Large intestine (tissue), 12 donors: ENCODE measurements around the gene MGRN1. TPM values are rescaled to one million over a fixed set of nuclear protein-coding genes. Genes with fewer than 3 reads are reported as not detected.

Source experiments
- DNase-seq, 2 donors: peaks; one replicate each; pipeline versions ENCODE4 v3.0.0 to v3.0.0-alpha.2; 2013
- H3K27ac ChIP-seq: one replicate; pipeline ENCODE4 v1.5.1; 2013; ENCODE audit warnings: low read length
- H3K27me3 ChIP-seq: 2 replicates; pipeline ENCODE4 v1.6.1; 2013; ENCODE audit warnings: low read length; ENCODE audit not compliant: control insufficient read depth, insufficient read depth
- H3K36me3 ChIP-seq: 2 replicates; pipeline ENCODE4 v1.6.1; 2013; ENCODE audit warnings: low read length; ENCODE audit not compliant: control insufficient read depth, insufficient read depth
- H3K4me1 ChIP-seq: one replicate; pipeline ENCODE4 v1.6.1; 2013; ENCODE audit warnings: low read length; ENCODE audit not compliant: control insufficient read depth, insufficient read depth
- H3K4me3 ChIP-seq: one replicate; pipeline ENCODE4 v1.5.1; 2013; ENCODE audit warnings: low read length
- H3K9me3 ChIP-seq: one replicate; pipeline ENCODE4 v1.6.1; 2013; ENCODE audit warnings: mild to moderate bottlenecking, low read depth, low read length, moderate library complexity; ENCODE audit not compliant: control insufficient read depth
- WGBS: methylation state at CpG from one replicate; pipeline ENCODE4 v1.1.5; 2013; ENCODE audit warnings: low lambda C conversion rate; ENCODE audit not compliant: insufficient coverage; 5-methylcytosine and 5-hydroxymethylcytosine counted together
- long read RNA-seq, 11 donors: transcript quantifications; one replicate each; lab custom pipeline, GENCODE V29; 2026
- polyA plus RNA-seq: library from polyadenylated mRNA; unstranded; fragments of 120-200 nt; gene quantifications from one replicate; pipeline ENCODE4 v1.2.1, GENCODE V29; 2013

Gene MGRN1
- polyA plus RNA-seq: 52.9 TPM
- long read RNA-seq, donor 1, partial matches to known transcripts: 0 of 4 reads
- long read RNA-seq, donor 1, other reads (novel, unspliced or antisense): 0 of 4 reads
- long read RNA-seq, donor 2, partial matches to known transcripts: 0 of 7 reads
- long read RNA-seq, donor 2, other reads (novel, unspliced or antisense): 0 of 7 reads
- long read RNA-seq, donor 3: 0 reads
- long read RNA-seq, donor 4: 0 reads
- long read RNA-seq, donor 5, partial matches to known transcripts: 0 of 1 reads
- long read RNA-seq, donor 5, other reads (novel, unspliced or antisense): 0 of 1 reads
- long read RNA-seq, donor 6, partial matches to known transcripts: 0 of 7 reads
- long read RNA-seq, donor 6, other reads (novel, unspliced or antisense): 0 of 7 reads
- long read RNA-seq, donor 7, partial matches to known transcripts: 0 of 4 reads
- long read RNA-seq, donor 7, other reads (novel, unspliced or antisense): 0 of 4 reads
- long read RNA-seq, donor 8, transcript MGRN1-201 (17 exons, 3,968 nt): major isoform, 7 of 11 reads
- long read RNA-seq, donor 8, partial matches to known transcripts: 0 of 11 reads
- long read RNA-seq, donor 8, other reads (novel, unspliced or antisense): 0 of 11 reads
- long read RNA-seq, donor 9, partial matches to known transcripts: 0 of 1 reads
- long read RNA-seq, donor 9, other reads (novel, unspliced or antisense): 0 of 1 reads
- long read RNA-seq, donor 10, full-length matches to known transcripts: 7 of 7 reads
- long read RNA-seq, donor 10, partial matches to known transcripts: 0 of 7 reads
- long read RNA-seq, donor 10, other reads (novel, unspliced or antisense): 0 of 7 reads
- long read RNA-seq, donor 11, transcript MGRN1-201 (17 exons, 3,968 nt): major isoform, 5 of 7 reads
- long read RNA-seq, donor 11, partial matches to known transcripts: 0 of 7 reads
- long read RNA-seq, donor 11, other reads (novel, unspliced or antisense): 0 of 7 reads

- 0% methylated on average over 1 of the region's 42 CpGs for WGBS
- peak; percentile 97 to 99 for DNase-seq
- no peaks in the 10 kb centered on the region for H3K9me3 ChIP-seq
- H3K4me3 ChIP-seq: peak within 1 kb of the TSS; percentile 94
- peak within 1 kb of the TSS; percentile 99 for H3K27ac ChIP-seq
- no peaks in the 10 kb centered on the region for H3K27me3 ChIP-seq
- peaks cover 3% of the 10 kb centered on the region for H3K36me3 ChIP-seq
- peaks cover 21% of the 10 kb centered on the region for H3K4me1 ChIP-seq
Observed at GRCh38 chr16:4624015-4624826, at the start of gene MGRN1. TSS of gene MGRN1 (plus strand) at chr16:4624826. CDS start at chr16:4624961, 135 bp downstream.

GRCh38 chr16:4574919-4575705 is 49.5 kb upstream of the MGRN1 start:
- Histone ChIP-seq H3K4me3 (no peak overlapping the region), H3K36me3 (no peaks in the 10 kb centered on the region), H3K4me1 (no peaks in the 10 kb centered on the region), H3K9me3 (no peaks in the 10 kb centered on the region), H3K27ac (no peak overlapping the region), H3K27me3 (no peaks in the 10 kb centered on the region)
- no peak for DNase-seq
- no CpG with 5 or more reads among the region's 11 CpGs for WGBS

GRCh38 chr16:4576008-4576407 is 48.6 kb upstream of the MGRN1 start:
- WGBS: no CpG with 5 or more reads among the region's 15 CpGs
- Histone ChIP-seq H3K36me3 (no peaks in the 10 kb centered on the region), H3K4me1 (no peaks in the 10 kb centered on the region)

GRCh38 chr16:4578961-4579530 is 45.6 kb upstream of the MGRN1 start:
- Histone ChIP-seq H3K27me3 (no peaks in the 10 kb centered on the region), H3K27ac (no peak overlapping the region), H3K4me3 (no peak overlapping the region), H3K4me1 (no peaks in the 10 kb centered on the region), H3K9me3 (no peaks in the 10 kb centered on the region), H3K36me3 (no peaks in the 10 kb centered on the region)
- no CpG with 5 or more reads among the region's 13 CpGs for WGBS
- DNase-seq: no peak

More at GRCh38 chr16:4576008-4576407, 48.6 kb upstream of the MGRN1 start:
- no peak overlapping the region for H3K4me3 ChIP-seq
- no peaks in the 10 kb centered on the region for H3K27me3 ChIP-seq
- DNase-seq: no peak
- H3K9me3 ChIP-seq: no peaks in the 10 kb centered on the region
- H3K27ac ChIP-seq: no peak overlapping the region

GRCh38 chr16:4580250-4580649 is 44.4 kb upstream of the MGRN1 start:
- H3K4me1 ChIP-seq: no peaks in the 10 kb centered on the region
- no peak overlapping the region for H3K4me3 ChIP-seq
- H3K36me3 ChIP-seq: no peaks in the 10 kb centered on the region
- H3K27ac ChIP-seq: no peak overlapping the region
- no peaks in the 10 kb centered on the region for H3K27me3 ChIP-seq
- H3K9me3 ChIP-seq: no peaks in the 10 kb centered on the region
- WGBS: 100% methylated on average over 2 of the region's 6 CpGs
- no peak for DNase-seq

GRCh38 chr16:4583906-4584305 is 40.7 kb upstream of the MGRN1 start:
- Histone ChIP-seq H3K4me1 (no peaks in the 10 kb centered on the region), H3K27ac (no peak overlapping the region), H3K9me3 (no peaks in the 10 kb centered on the region), H3K4me3 (no peak overlapping the region), H3K27me3 (peaks cover 6% of the 10 kb centered on the region), H3K36me3 (no peaks in the 10 kb centered on the region)
- no peak for DNase-seq
- WGBS: no CpG with 5 or more reads among the region's 4 CpGs

GRCh38 chr16:4586291-4586690 is 38.3 kb upstream of the MGRN1 start:
- no peak for DNase-seq
- H3K9me3 ChIP-seq: no peaks in the 10 kb centered on the region
- H3K36me3 ChIP-seq: no peaks in the 10 kb centered on the region
- H3K27ac ChIP-seq: no peak overlapping the region
- H3K4me1 ChIP-seq: no peaks in the 10 kb centered on the region
- peaks cover 6% of the 10 kb centered on the region for H3K27me3 ChIP-seq
- WGBS: no CpG with 5 or more reads among the region's 7 CpGs
- no peak overlapping the region for H3K4me3 ChIP-seq

GRCh38 chr16:4588386-4588785 is 36.2 kb upstream of the MGRN1 start:
- Histone ChIP-seq H3K4me3 (no peak overlapping the region), H3K4me1 (no peaks in the 10 kb centered on the region), H3K9me3 (peaks cover 2% of the 10 kb centered on the region), H3K27ac (no peak overlapping the region), H3K27me3 (peaks cover 6% of the 10 kb centered on the region), H3K36me3 (no peaks in the 10 kb centered on the region)
- WGBS: no CpG with 5 or more reads among the region's 2 CpGs
- no peak for DNase-seq

GRCh38 chr16:4588961-4589360 is 35.7 kb upstream of the MGRN1 start:
- DNase-seq: no peak
- WGBS: 60% methylated on average over 1 of the region's 6 CpGs
- Histone ChIP-seq H3K4me1 (no peaks in the 10 kb centered on the region), H3K27ac (no peak overlapping the region), H3K9me3 (peaks cover 2% of the 10 kb centered on the region), H3K4me3 (no peak overlapping the region), H3K36me3 (no peaks in the 10 kb centered on the region), H3K27me3 (peaks cover 6% of the 10 kb centered on the region)
